Measurements from ENCODE around the gene NOC3L.
"Not testable (repeated sequence)": the region's sequence is repeated elsewhere in the genome, so short reads cannot be mapped to it uniquely, and the experiment has no call there.

The NOC3L gene

GRCh38 chr10:94403380-94404213 lies 40.9 kb upstream of the NOC3L start:
- peak; percentile 76 for DNase-seq (ENCODE audit: low read depth)
- TF ChIP-seq, protein P1, sequence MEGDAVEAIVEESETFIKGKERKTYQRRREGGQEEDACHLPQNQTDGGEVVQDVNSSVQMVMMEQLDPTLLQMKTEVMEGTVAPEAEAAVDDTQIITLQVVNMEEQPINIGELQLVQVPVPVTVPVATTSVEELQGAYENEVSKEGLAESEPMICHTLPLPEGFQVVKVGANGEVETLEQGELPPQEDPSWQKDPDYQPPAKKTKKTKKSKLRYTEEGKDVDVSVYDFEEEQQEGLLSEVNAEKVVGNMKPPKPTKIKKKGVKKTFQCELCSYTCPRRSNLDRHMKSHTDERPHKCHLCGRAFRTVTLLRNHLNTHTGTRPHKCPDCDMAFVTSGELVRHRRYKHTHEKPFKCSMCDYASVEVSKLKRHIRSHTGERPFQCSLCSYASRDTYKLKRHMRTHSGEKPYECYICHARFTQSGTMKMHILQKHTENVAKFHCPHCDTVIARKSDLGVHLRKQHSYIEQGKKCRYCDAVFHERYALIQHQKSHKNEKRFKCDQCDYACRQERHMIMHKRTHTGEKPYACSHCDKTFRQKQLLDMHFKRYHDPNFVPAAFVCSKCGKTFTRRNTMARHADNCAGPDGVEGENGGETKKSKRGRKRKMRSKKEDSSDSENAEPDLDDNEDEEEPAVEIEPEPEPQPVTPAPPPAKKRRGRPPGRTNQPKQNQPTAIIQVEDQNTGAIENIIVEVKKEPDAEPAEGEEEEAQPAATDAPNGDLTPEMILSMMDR (conservative IDR thresholded peaks at IDR 0.05; ENCODE audit: low read depth, low read length) = no peak
- peak overlapping the region; percentile 86 for H3K4me3 ChIP-seq (ENCODE audit: low read depth, low read length)

DNA sequence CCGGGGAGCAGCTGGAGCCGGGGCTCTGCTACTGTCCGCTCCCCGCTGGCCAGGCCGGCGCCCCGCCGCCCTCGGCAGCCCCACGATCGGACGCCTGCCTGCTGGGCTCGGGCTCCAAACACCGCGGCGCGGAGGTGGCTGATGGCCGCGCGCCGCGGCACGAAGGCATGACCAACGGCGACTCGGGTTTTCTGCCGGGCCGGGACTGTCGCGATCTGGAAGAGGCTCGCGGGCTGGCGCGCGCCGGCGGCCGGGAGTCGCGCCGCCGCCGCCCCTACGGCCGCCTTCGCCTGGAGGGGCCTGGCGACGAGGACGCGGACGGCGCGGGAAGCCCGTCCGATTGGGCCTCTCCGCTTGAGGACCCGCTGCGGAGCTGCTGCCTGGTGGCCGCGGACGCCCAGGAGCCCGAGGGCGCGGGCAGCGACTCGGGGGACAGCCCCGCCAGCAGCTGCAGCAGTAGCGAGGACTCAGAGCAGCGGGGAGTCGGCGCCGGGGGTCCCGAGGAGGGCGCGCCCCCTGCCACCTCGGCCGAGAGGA lies 40.2 kb upstream of the NOC3L start:
- H3K4me3 ChIP-seq (ENCODE audit: low read depth, low read length) = peak overlapping the region; percentile 86
- DNase-seq (ENCODE audit: low read depth) = no peak
- TF ChIP-seq, protein P1 (conservative IDR thresholded peaks at IDR 0.05; ENCODE audit: low read depth, low read length) = no peak

GRCh38 chr10:94402204-94402842 lies 39.6 kb upstream of the NOC3L start, which contains the start of gene TBC1D12:
TBC1D12 (plus strand) TSS chr10:94402541; CDS start chr10:94402614, 73 bp downstream.
- H3K4me3 ChIP-seq (ENCODE audit: low read depth, low read length) = peak within 1 kb of the TSS; percentile 86
- TF ChIP-seq, protein P1 (conservative IDR thresholded peaks at IDR 0.05; ENCODE audit: low read depth, low read length) = no peak
- peak; percentile 98 for DNase-seq (ENCODE audit: low read depth)

DNA sequence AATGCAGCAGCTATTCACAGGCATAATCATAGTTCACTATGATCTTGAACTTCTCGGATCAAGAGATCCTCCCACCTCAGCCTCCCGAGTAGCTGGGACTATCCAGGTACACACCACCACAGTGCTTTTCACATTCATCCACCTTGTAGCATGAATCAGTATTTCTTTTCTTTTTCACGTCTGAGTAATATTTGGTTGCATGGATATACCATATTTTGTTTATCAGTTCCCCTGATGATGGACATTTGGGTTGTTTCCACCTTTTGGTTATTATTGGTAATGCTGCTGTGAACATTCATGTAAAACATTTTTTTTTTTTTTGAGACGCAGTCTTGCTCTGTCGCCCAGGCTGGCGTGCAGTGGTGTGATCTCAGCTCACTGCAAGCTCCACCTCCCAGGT lies 36.0 kb upstream of the NOC3L start:
- TF ChIP-seq, protein P1 (conservative IDR thresholded peaks at IDR 0.05; ENCODE audit: low read depth, low read length) = no peak
- no peak overlapping the region for H3K4me3 ChIP-seq (ENCODE audit: low read depth, low read length)
- no peak for DNase-seq (ENCODE audit: low read depth)

DNA sequence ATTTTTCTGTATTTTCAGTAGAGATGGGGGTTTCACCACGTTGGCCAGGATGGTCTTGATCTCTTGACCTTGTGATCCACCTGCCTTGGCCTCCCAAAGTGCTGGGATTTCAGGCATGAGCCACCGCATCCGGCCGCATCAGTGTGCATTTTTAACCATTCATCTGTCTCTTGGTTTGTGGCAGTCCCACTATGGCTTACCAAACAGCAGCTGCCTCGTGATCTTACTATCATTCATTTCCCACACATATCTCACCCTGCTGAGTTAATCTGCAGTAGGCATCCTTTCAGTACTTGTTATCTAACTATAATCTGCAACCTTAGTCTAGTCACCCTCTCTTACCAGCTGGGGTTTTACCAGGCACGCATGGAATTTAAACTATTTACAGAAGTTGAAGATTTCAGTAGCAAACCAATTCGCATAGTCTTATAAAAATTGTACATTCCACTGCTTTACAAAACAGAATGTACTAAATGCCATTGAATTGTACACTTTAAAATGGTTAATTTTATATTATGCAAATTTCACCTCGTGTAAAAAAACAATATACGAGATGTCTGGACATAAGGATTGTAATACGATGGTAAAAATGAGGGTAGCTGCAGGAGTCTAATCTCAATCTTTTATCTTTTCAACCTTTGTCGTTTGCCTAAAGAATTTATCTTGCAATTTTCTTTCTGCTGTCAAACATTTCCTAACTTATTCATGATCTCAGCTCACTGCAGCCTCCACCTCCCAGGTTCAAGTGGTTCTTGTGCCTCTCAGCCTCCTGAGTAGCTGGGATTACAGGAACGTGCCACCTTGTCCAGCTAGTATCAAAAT lies 35.0 kb upstream of the NOC3L start:
- H3K4me3 ChIP-seq (ENCODE audit: low read depth, low read length) = no peak overlapping the region
- TF ChIP-seq, protein P1 (conservative IDR thresholded peaks at IDR 0.05; ENCODE audit: low read depth, low read length) = no peak
- DNase-seq (ENCODE audit: low read depth) = peak; percentile 61

- H3K4me3 ChIP-seq (ENCODE audit: low read depth, low read length); DNase-seq (ENCODE audit: low read depth): not testable (repeated sequence)
Measured at GRCh38 chr10:94392117-94392516, 29.4 kb upstream of the NOC3L start.

- DNase-seq (ENCODE audit: low read depth) = not testable (repeated sequence)
Measured at GRCh38 chr10:94385733-94386132, 23.0 kb upstream of the NOC3L start.

More at GRCh38 chr10:94385733-94386132, 23.0 kb upstream of the NOC3L start:
- H3K4me3 ChIP-seq (ENCODE audit: low read depth, low read length) = not testable (repeated sequence)

Measured in choroid plexus epithelial cell (primary cell).